GM10266 (cell line): ENCODE measurements around the gene NUDT9.
A peak's percentile ranks its signal among the peaks of the same experiment; 100 is the strongest.
"Not testable (repeated sequence)": the region's sequence is repeated elsewhere in the genome, so short reads cannot be mapped to it uniquely, and the experiment has no call there.

ENCODE experiments used
- DNase-seq: peaks from one replicate; pipeline ENCODE4 v3.0.0; 2012; ENCODE audit errors: extremely low spot score
- CTCF ChIP-seq: IDR thresholded peaks from 2 replicates; pipeline ENCODE4 v1.5.1; 2012; ENCODE audit warnings: mild to moderate bottlenecking, low read depth; ENCODE audit not compliant: control insufficient read depth, insufficient read depth; ENCODE audit errors: missing control alignments

The NUDT9 gene

GRCh38 chr4:87445964-87446363 lies 23.6 kb downstream of the NUDT9 start:
- no peak for TF ChIP-seq CTCF
- no peak for DNase-seq

GRCh38 chr4:87446375-87446774 lies 24.0 kb downstream of the NUDT9 start:
- not testable (repeated sequence) for DNase-seq

GRCh38 chr4:87451537-87451936 lies 29.2 kb downstream of the NUDT9 start:
- TF ChIP-seq CTCF, result no peak
- no peak for DNase-seq

- no peak for TF ChIP-seq CTCF
- DNase-seq, result no peak
Measured at GRCh38 chr4:87458913-87459312, 36.5 kb downstream of the NUDT9 start.

- no peak for TF ChIP-seq CTCF
- no peak for DNase-seq
Measured at GRCh38 chr4:87461281-87461700, 38.9 kb downstream of the NUDT9 start.

- no peak for TF ChIP-seq CTCF
- DNase-seq, result no peak
Measured at GRCh38 chr4:87462102-87462501, 39.7 kb downstream of the NUDT9 start.

- TF ChIP-seq CTCF, result peak; percentile 43
- DNase-seq, result peak; percentile 38
Measured at GRCh38 chr4:87465739-87466366, 43.5 kb downstream of the NUDT9 start.

- DNase-seq, result no peak
- no peak for TF ChIP-seq CTCF
Measured at GRCh38 chr4:87469390-87469789, 47.0 kb downstream of the NUDT9 start.
